H54 (cell line): ENCODE data around the gene PLPP4.
A peak's percentile ranks its signal among the peaks of the same experiment; 100 is the strongest.

Experiments used
- DNase-seq: peaks from one replicate; pipeline ENCODE4 v3.0.0; 2011; ENCODE audit warnings: low spot score, mixed read lengths; ENCODE audit not compliant: insufficient read length
- FAIRE-seq: peaks from 3 replicates; lab custom pipeline; 2011; peaks lifted over from hg19 to GRCh38; lab: Jason Lieb, UNC
- POLR2A ChIP-seq: IDR thresholded peaks from 2 replicates; pipeline ENCODE4 v1.6.1; 2011; ENCODE audit warnings: low read depth, mild to moderate bottlenecking, low read length

Gene PLPP4

DNA sequence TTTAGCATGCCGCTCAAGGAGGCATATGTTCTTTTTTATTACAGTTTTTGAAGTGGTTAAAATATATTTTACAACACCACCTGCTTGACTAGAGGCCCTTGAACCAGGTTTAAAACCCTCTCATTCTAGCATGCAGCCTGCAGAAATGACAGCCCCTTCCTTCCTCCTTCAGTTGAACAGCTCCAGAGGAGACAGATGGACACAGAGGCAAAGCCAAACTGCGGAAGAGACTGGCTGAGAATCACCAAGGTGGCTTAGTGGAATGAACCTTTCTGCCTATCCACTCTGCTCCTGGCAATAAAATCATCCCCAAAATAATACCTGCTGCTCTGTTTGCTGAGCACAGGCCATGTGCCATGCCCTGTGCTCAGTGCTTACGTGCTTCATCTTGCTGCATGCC, 23.9 kb upstream of the PLPP4 start:
- no peak for FAIRE-seq
- no peak for TF ChIP-seq POLR2A
- DNase-seq: no peak

- FAIRE-seq: no peak
- no peak for TF ChIP-seq POLR2A
- DNase-seq: no peak
Measured at GRCh38 chr10:120436439-120437112, 20.5 kb upstream of the PLPP4 start.

GRCh38 chr10:120437541-120437940, 19.5 kb upstream of the PLPP4 start:
- FAIRE-seq: no peak
- no peak for TF ChIP-seq POLR2A
- no peak for DNase-seq

DNA sequence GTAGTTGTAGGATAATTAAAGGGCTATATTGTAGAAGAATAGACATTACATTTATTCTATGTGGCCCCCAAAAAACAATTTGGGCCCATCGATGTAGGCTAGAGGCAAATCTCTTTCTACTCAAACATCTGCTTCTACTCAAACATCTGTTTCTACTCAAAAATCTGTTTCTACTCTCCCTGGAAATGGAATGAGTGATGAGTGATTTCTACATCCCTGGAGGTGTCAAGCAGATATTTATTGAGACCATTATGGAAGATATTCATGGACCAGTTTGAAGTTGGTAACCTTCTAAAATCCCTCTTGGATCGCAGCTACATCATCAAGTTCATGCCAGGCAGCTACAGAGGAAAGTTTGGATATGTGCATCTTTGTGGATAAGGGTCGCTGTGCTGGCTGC, 5.1 kb upstream of the PLPP4 start:
- FAIRE-seq (no peak), DNase-seq (no peak)
- no peak for TF ChIP-seq POLR2A

DNA sequence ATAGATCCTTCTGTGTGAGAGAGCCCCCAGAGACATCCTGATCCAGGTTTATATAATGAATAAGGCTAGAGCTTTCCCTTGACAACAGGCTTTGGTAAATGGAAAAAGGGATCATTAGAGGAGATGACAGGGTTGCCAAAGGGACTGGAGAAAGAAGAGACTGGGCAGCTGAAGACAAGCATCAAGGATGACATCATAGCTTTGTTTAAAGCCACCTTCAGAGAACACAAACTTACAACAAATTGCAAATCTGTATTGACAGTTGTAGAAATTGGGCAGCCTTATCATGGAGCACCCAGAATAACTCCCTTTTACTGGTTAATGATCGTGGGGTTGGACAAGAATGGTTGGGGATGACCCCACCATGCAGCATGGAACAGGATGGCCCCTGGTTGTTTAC, 3.7 kb upstream of the PLPP4 start:
- FAIRE-seq: no peak
- TF ChIP-seq POLR2A: no peak
- DNase-seq: no peak

DNA sequence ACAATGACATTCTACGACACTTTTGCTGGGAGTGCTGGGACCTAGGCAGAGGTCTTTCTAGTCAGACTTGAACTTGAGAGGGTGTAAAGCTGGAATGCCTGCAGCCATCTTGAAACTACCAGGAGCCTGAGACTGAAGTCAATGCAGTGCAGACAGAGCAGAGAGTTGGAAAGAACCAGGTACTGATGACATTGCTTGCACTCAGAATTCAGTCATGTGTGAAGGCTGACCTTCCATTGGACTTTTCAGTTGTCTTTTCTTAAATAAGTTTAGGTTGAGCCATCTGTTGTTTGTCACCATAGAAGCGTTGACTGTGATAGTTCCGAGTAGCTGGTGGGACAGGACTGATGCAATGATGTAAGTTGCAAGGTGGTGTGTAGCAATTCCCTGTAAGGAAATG, 3.1 kb upstream of the PLPP4 start:
- FAIRE-seq: no peak
- DNase-seq: no peak
- no peak for TF ChIP-seq POLR2A

DNA sequence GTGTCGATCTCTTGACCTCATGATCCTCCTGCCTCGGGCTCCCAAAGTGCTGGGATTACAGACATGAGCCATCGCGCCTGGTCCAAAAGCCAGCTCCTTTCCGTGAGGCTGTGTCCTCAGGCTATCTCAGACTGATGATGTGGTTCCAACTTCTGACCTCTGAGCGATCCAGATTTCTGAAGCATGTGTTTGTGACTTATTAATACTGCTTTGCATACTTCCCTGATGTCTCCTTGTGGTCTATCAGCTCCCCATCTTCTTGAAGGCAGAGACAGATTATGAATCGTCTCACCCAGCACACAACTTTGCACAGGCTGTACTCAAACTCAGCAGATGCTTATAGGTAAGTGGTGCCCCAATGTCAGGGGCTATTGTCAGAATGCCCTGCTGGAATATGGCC, 2.0 kb upstream of the PLPP4 start:
- FAIRE-seq (no peak), DNase-seq (no peak)
- no peak for TF ChIP-seq POLR2A

DNA sequence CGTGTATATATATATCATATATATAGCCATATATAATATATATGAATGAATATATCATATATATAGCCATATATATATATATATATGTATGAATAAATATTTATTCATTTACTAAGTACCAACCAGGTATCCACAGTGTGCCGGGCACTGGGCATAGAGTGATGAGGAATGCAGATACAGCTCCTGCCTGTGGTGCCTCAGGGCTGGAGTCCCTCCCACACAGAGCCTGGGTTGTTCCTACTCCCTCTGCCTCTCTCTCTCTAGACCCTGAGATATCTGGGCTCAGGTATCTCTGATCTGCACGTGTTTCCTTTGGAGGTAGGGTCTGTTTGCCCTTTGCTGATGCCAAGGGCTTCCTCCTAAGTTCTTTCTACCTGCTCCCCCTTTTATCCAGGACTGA, 1.4 kb upstream of the PLPP4 start:
- FAIRE-seq: no peak
- no peak for DNase-seq
- no peak for TF ChIP-seq POLR2A

DNA sequence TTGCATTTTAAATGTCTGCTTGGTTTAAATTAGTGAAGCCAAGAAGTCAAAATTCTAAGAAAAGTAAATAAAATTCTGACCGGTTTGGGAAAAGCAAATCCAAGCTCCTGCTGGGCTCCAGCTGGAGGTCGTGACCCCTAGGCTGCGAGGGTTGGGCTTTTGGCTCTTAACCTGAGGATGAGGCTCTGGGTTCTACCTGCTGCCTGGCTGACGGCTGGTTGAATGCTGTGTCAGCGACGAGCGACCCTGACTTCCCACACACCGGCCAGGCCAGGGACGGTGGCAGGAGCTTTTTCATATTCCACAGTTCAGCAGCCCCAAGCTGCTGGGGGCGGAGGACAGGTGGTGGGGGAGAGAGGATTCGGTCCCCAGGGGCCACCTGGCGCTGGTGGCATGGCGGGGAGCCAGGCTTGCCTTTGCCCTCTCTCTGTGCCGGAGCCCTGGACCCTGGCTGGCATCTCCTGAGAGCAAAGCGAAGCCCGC, 843 bp upstream of the PLPP4 start:
- FAIRE-seq (no peak), DNase-seq (no peak)
- no peak for TF ChIP-seq POLR2A

GRCh38 chr10:120457431-120458172, 575 bp downstream of the PLPP4 start:
- no peak for FAIRE-seq

GRCh38 chr10:120458432-120458831, 1.4 kb downstream of the PLPP4 start:
- no peak for DNase-seq
- no peak for TF ChIP-seq POLR2A
- no peak for FAIRE-seq

More at GRCh38 chr10:120457431-120458172, 575 bp downstream of the PLPP4 start:
- DNase-seq: no peak
- TF ChIP-seq POLR2A: 0 out of 2 replicates have a peak, but pooled peaks have one; percentile 1

DNA sequence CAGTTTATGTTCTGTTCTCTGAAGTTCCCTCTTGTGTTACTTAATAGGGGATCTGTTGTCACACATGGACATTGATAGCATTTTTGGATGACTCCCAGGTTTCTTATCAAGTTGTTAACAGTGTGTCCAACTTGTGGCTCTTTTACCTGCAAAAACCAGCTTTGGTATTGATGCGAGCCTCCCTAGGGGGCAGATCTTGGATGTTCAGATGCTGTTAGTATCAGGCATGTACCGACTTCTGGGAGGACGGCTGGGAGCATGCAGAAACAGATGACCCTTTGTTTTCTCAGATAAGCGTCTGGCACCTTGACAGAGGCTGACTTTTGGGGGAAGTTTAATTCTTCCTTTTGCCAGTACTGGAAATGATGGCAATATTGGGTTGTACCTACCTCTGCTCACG, 2.2 kb downstream of the PLPP4 start:
- DNase-seq: no peak
- TF ChIP-seq POLR2A: no peak
- FAIRE-seq: no peak

GRCh38 chr10:120460186-120460585, 3.2 kb downstream of the PLPP4 start:
- DNase-seq (no peak), FAIRE-seq (no peak)
- no peak for TF ChIP-seq POLR2A

GRCh38 chr10:120460776-120461175, 3.7 kb downstream of the PLPP4 start:
- FAIRE-seq: no peak
- no peak for TF ChIP-seq POLR2A
- DNase-seq: peak; percentile 28
